ENCODE data around the gene DAPK1.

DNA sequence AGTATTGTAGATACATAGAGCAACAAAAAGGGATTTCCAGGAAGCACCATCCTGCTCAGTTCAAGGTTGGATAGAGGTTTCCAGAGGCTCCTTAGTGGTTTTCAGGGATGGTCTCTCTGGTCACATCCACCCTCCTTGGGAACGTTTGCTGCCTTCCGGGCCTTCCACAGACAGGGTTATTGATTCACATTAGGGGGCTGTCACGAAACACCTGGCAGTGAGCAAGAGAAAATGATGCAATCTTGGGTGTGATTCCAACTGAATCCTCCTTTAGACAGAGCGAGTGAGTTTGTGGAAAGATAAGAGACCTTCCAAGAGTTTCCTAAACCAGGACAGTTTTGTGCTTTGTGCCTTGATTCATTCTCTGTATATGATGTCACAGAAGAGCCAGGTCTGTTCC, 184.4 kb downstream of the DAPK1 start:
- TF ChIP-seq, protein P1, sequence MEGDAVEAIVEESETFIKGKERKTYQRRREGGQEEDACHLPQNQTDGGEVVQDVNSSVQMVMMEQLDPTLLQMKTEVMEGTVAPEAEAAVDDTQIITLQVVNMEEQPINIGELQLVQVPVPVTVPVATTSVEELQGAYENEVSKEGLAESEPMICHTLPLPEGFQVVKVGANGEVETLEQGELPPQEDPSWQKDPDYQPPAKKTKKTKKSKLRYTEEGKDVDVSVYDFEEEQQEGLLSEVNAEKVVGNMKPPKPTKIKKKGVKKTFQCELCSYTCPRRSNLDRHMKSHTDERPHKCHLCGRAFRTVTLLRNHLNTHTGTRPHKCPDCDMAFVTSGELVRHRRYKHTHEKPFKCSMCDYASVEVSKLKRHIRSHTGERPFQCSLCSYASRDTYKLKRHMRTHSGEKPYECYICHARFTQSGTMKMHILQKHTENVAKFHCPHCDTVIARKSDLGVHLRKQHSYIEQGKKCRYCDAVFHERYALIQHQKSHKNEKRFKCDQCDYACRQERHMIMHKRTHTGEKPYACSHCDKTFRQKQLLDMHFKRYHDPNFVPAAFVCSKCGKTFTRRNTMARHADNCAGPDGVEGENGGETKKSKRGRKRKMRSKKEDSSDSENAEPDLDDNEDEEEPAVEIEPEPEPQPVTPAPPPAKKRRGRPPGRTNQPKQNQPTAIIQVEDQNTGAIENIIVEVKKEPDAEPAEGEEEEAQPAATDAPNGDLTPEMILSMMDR (IDR thresholded peaks at IDR 0.05; ENCODE audit: extremely low read depth in 1 of 2, insufficient read depth in 1 of 2, low read depth in 1 of 2, low read length in 2 of 2), result no peak
- TF ChIP-seq POLR2A (IDR thresholded peaks at IDR 0.05; ENCODE audit: low read depth, low read length) (no peak), EZH2 (IDR thresholded peaks at IDR 0.05; ENCODE audit: borderline replicate concordance, low read depth, low read length, severe bottlenecking) (no peak), MYC (IDR thresholded peaks at IDR 0.05; ENCODE audit: low read depth, low read length) (no peak), POLR2AphosphoS5 (IDR thresholded peaks at IDR 0.05; ENCODE audit: insufficient read depth, low read depth, low read length) (no peak), JUN (IDR thresholded peaks at IDR 0.05; ENCODE audit: borderline replicate concordance, insufficient read depth, insufficient read length, low read depth) (no peak)
- TF ChIP-seq, protein P2, sequence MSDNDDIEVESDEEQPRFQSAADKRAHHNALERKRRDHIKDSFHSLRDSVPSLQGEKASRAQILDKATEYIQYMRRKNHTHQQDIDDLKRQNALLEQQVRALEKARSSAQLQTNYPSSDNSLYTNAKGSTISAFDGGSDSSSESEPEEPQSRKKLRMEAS (IDR thresholded peaks at IDR 0.05; ENCODE audit: insufficient read depth, insufficient read length), result no peak
